Spleen (tissue), 7 donors: ENCODE data around the gene METTL24.

ENCODE experiments used
- POLR2A ChIP-seq, 3 donors: fragments of 450-650 bp; IDR thresholded peaks; one replicate each; pipeline ENCODE4 v1.5.1; 2017; ENCODE audit warnings: antibody characterized with exemption in 3 of 3, mild to moderate bottlenecking in 1 of 3
- POLR2AphosphoS5 ChIP-seq, 3 donors: sonication (generic); formaldehyde crosslinking; IDR thresholded peaks; one replicate each; pipeline ENCODE4 v1.5.1; 2017; ENCODE audit warnings: antibody characterized with exemption in 3 of 3
- TF ChIP-seq, protein P1 (sequence below), 11 experiments: fragments of 200-600 bp in 7 of 11; fragments of 450-650 bp in 4 of 11; sonication (generic) in 4 of 11; IDR thresholded peaks in 8 of 11; conservative IDR thresholded peaks in 3 of 11; 1 replicate in 7 of 11; 2 replicates in 4 of 11; pipeline versions ENCODE4 v1.4.0 to v1.8.0; 2016 to 2021; ENCODE audit warnings: antibody characterized with exemption in 11 of 11, inconsistent platforms in 4 of 11, mild to moderate bottlenecking in 1 of 11
- donor health status: DM: no; HTN: no; CAD: no; lungs with moderate emphysema.
- donor health status: DM: no; HTN: no; CAD: no.
- donor health status: DM: no; HTN: no; CAD: no.

GRCh38 chr6:110266996-110267395 is 91.2 kb downstream of the METTL24 start:
- TF ChIP-seq, protein P1, sequence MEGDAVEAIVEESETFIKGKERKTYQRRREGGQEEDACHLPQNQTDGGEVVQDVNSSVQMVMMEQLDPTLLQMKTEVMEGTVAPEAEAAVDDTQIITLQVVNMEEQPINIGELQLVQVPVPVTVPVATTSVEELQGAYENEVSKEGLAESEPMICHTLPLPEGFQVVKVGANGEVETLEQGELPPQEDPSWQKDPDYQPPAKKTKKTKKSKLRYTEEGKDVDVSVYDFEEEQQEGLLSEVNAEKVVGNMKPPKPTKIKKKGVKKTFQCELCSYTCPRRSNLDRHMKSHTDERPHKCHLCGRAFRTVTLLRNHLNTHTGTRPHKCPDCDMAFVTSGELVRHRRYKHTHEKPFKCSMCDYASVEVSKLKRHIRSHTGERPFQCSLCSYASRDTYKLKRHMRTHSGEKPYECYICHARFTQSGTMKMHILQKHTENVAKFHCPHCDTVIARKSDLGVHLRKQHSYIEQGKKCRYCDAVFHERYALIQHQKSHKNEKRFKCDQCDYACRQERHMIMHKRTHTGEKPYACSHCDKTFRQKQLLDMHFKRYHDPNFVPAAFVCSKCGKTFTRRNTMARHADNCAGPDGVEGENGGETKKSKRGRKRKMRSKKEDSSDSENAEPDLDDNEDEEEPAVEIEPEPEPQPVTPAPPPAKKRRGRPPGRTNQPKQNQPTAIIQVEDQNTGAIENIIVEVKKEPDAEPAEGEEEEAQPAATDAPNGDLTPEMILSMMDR (IDR thresholded peaks at IDR 0.05 in 8 of 11, conservative IDR thresholded peaks at IDR 0.05 in 3 of 11) = no peak
- no peak for TF ChIP-seq POLR2AphosphoS5 (IDR thresholded peaks at IDR 0.05)
- no peak for TF ChIP-seq POLR2A (IDR thresholded peaks at IDR 0.05)
